ENCODE data around the gene ASB18.

ASB18 gene

GRCh38 chr2:236164925-236165841 lies 99.0 kb downstream of the ASB18 start:
- H3K36me3 ChIP-seq (replicated peaks; ENCODE audit: insufficient read depth, low read length), result no peaks in the 10 kb centered on the region
- no peak overlapping the region for H3K4me2 ChIP-seq (ENCODE audit: low read depth, low read length)
- no peaks in the 10 kb centered on the region for H3F3A ChIP-seq (ENCODE audit: insufficient read depth, low read length)
- no peak for TF ChIP-seq EZH2phosphoT487 (IDR thresholded peaks at IDR 0.05; ENCODE audit: low read length)
- no peaks in the 10 kb centered on the region for H3K9me3 ChIP-seq (replicated peaks; ENCODE audit: insufficient read depth, low read length)
- DNase-seq, result no peak
- no peak overlapping the region for H2AFZ ChIP-seq (ENCODE audit: low read length)
- no peaks in the 10 kb centered on the region for H3K79me2 ChIP-seq (ENCODE audit: low read length)
- H4K20me1 ChIP-seq (ENCODE audit: insufficient read depth, low read length), result no peaks in the 10 kb centered on the region
- H3K9me2 ChIP-seq (replicated peaks; ENCODE audit: insufficient read depth, low read length), result no peaks in the 10 kb centered on the region
- H3K27me3 ChIP-seq (replicated peaks; ENCODE audit: insufficient read depth, low read length), result peaks cover 59% of the 10 kb centered on the region
- H3K4me3 ChIP-seq (ENCODE audit: low read length), result no peak overlapping the region
- no peaks in the 10 kb centered on the region for H3K4me1 ChIP-seq (ENCODE audit: low read length)
- H3K27ac ChIP-seq (ENCODE audit: low read length), result no peak overlapping the region
- no peak overlapping the region for H3K9ac ChIP-seq (ENCODE audit: low read length)

DNA sequence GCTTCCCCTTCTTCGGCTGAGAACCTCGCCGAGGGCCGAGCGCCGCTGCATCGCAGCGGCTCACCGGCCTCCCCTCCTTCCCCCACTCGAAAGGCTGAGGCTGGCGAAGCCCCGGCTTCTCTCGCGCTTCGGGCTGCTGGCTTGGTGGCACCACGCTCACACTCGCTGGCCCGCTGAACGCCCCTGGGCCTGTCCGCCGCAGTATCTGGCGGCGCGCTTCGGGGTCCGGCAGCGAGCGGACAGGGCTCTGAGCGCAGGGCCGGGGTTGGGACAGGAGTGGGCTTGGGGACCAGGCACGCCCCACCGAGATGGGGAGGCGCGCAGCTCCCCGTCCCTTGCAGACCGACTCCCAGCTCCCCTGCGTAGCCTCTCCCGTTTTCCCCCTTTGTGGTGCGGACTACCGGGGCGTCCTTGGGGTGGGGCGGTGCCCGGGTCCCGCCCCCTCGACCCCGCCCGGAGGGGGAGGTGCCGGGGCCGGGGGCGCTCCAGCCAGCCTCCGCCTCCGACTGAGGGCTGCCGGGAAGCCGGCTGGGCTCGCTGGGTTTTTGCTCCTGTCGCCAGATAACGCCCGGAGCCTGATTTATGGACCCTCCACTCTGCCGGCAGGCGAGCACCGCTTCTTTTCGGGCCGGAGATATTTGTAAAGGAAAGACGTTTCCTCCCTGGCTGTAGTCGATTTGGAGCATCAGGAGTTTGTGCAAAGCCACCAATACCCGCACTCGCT lies 99.8 kb downstream of the ASB18 start:
- no peak for DNase-seq
- no peaks in the 10 kb centered on the region for H3K36me3 ChIP-seq (replicated peaks; ENCODE audit: insufficient read depth, low read length)
- H3K9me3 ChIP-seq (replicated peaks; ENCODE audit: insufficient read depth, low read length), result no peaks in the 10 kb centered on the region
- TF ChIP-seq EZH2phosphoT487 (IDR thresholded peaks at IDR 0.05; ENCODE audit: low read length) (no peak), EZH2 (optimal IDR thresholded peaks at IDR 0.05; ENCODE audit: low read depth, low read length) (no peak)
- TF ChIP-seq, protein P1, sequence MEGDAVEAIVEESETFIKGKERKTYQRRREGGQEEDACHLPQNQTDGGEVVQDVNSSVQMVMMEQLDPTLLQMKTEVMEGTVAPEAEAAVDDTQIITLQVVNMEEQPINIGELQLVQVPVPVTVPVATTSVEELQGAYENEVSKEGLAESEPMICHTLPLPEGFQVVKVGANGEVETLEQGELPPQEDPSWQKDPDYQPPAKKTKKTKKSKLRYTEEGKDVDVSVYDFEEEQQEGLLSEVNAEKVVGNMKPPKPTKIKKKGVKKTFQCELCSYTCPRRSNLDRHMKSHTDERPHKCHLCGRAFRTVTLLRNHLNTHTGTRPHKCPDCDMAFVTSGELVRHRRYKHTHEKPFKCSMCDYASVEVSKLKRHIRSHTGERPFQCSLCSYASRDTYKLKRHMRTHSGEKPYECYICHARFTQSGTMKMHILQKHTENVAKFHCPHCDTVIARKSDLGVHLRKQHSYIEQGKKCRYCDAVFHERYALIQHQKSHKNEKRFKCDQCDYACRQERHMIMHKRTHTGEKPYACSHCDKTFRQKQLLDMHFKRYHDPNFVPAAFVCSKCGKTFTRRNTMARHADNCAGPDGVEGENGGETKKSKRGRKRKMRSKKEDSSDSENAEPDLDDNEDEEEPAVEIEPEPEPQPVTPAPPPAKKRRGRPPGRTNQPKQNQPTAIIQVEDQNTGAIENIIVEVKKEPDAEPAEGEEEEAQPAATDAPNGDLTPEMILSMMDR (IDR thresholded peaks at IDR 0.05; ENCODE audit: low read length), result no peak
- H3K9ac ChIP-seq (ENCODE audit: low read length), result no peak overlapping the region
- no peak overlapping the region for H3K4me3 ChIP-seq (ENCODE audit: low read length)
- peaks cover 51% of the 10 kb centered on the region for H3K27me3 ChIP-seq (replicated peaks; ENCODE audit: insufficient read depth, low read length)
- no peaks in the 10 kb centered on the region for H4K20me1 ChIP-seq (ENCODE audit: insufficient read depth, low read length)
- no peaks in the 10 kb centered on the region for H3K79me2 ChIP-seq (ENCODE audit: low read length)
- no peak overlapping the region for H3K27ac ChIP-seq (ENCODE audit: low read length)
- H3F3A ChIP-seq (ENCODE audit: insufficient read depth, low read length), result no peaks in the 10 kb centered on the region
- H3K4me1 ChIP-seq (ENCODE audit: low read length), result no peaks in the 10 kb centered on the region
- H3K4me2 ChIP-seq (ENCODE audit: low read depth, low read length), result no peak overlapping the region
- no peak overlapping the region for H2AFZ ChIP-seq (ENCODE audit: low read length)
- no peaks in the 10 kb centered on the region for H3K9me2 ChIP-seq (replicated peaks; ENCODE audit: insufficient read depth, low read length)

DNA sequence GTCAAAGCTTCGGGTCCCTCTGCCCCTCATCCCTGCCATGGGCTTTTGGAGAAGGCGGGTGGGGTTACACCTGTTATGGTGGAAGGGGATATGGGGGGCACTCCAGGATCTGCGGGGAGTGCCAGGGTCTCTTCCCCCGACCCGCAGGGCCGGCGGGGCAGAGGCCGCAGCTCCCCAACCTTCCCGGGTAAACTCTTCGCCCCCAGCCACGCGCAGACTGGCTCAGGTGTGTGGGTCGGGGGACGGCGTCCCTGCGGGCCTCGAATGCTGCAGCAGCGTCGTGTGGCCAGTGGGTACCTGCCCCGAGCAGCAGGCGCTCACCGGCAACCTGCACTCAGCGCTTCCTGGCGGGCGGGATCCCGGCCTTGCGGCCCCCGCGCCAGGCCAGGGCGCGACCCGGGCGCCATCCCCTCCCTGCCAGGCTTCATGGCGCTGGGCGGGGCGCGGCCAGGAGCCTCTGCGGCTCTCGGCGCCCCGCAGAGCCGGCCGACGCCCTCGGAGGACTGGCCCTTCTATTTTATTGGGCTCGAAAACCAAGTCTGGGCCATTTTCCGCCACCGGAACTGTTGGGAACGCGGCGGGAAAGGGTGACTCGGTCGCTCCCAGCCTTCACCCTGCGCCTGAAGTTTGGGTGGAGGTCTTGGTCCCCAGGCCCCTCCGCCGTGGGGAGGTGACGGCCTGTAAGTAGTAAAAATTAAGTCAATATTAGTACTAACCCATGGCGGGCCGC lies 100.6 kb downstream of the ASB18 start:
- TF ChIP-seq EZH2phosphoT487 (IDR thresholded peaks at IDR 0.05; ENCODE audit: low read length), result no peak
- no peak for TF ChIP-seq EZH2 (optimal IDR thresholded peaks at IDR 0.05; ENCODE audit: low read depth, low read length)
- TF ChIP-seq, protein P1 (IDR thresholded peaks at IDR 0.05; ENCODE audit: low read length), result no peak
- no peak for DNase-seq
- H4K20me1 ChIP-seq (ENCODE audit: insufficient read depth, low read length), result no peaks in the 10 kb centered on the region
- no peaks in the 10 kb centered on the region for H3K9me2 ChIP-seq (replicated peaks; ENCODE audit: insufficient read depth, low read length)
- peaks cover 56% of the 10 kb centered on the region for H3K27me3 ChIP-seq (replicated peaks; ENCODE audit: insufficient read depth, low read length)
- no peaks in the 10 kb centered on the region for H3K79me2 ChIP-seq (ENCODE audit: low read length)
- H3K9ac ChIP-seq (ENCODE audit: low read length), result no peak overlapping the region
- no peaks in the 10 kb centered on the region for H3K4me1 ChIP-seq (ENCODE audit: low read length)
- no peak overlapping the region for H3K27ac ChIP-seq (ENCODE audit: low read length)
- H3K9me3 ChIP-seq (replicated peaks; ENCODE audit: insufficient read depth, low read length), result no peaks in the 10 kb centered on the region
- no peaks in the 10 kb centered on the region for H3K36me3 ChIP-seq (replicated peaks; ENCODE audit: insufficient read depth, low read length)
- H3F3A ChIP-seq (ENCODE audit: insufficient read depth, low read length), result no peaks in the 10 kb centered on the region
- H2AFZ ChIP-seq (ENCODE audit: low read length), result no peak overlapping the region
- no peak overlapping the region for H3K4me3 ChIP-seq (ENCODE audit: low read length)
- H3K4me2 ChIP-seq (ENCODE audit: low read depth, low read length), result no peak overlapping the region
